Adrenal gland (tissue), 12 donors: Measurements from ENCODE around the gene TMEM245. TPM values are rescaled to one million over a fixed set of nuclear protein-coding genes. Genes with fewer than 3 reads are reported as not detected.
A peak's percentile ranks its signal among the peaks of the same experiment; 100 is the strongest.

ENCODE experiments used
- DNase-seq, 7 donors: peaks; one replicate each; pipeline ENCODE4 v3.0.0-alpha.2; 2019 to 2020
- H3K27ac ChIP-seq, 5 donors: fragments of 200-600 bp; sonication (generic) in 4 of 5; 1 replicate in 3 of 5; 2 replicates in 2 of 5; pipeline versions ENCODE4 v1.5.1 to v1.8.0; 2016 to 2020; ENCODE audit warnings: mild to moderate bottlenecking in 1 of 5
- H3K27me3 ChIP-seq: fragments of 200-600 bp; 2 replicates; pipeline ENCODE4 v1.8.0; 2021
- H3K36me3 ChIP-seq, 2 donors: fragments of 200-600 bp; replicated peaks in 1 of 2; 1 replicate in 1 of 2; 2 replicates in 1 of 2; pipeline versions ENCODE4 v1.5.1 to v1.8.0; 2018 to 2022
- H3K4me1 ChIP-seq, 2 donors: fragments of 200-600 bp; replicated peaks in 1 of 2; 1 replicate in 1 of 2; 2 replicates in 1 of 2; pipeline versions ENCODE4 v1.5.1 to v1.8.0; 2018 to 2021
- H3K4me3 ChIP-seq, 4 donors: fragments of 200-600 bp; sonication (generic) in 3 of 4; one replicate each; pipeline ENCODE4 v1.5.1; 2016 to 2018
- H3K9me3 ChIP-seq, 3 donors: fragments of 200-600 bp; sonication (generic) in 1 of 3; replicated peaks in 1 of 3; 1 replicate in 2 of 3; 2 replicates in 1 of 3; pipeline versions ENCODE4 v1.5.1 to v1.8.0; 2016 to 2021
- POLR2A ChIP-seq, 2 donors: fragments of 450-650 bp; IDR thresholded peaks; one replicate each; pipeline ENCODE4 v1.6.1; 2017; ENCODE audit warnings: antibody characterized with exemption in 2 of 2, mild to moderate bottlenecking in 2 of 2, moderate library complexity in 1 of 2
- WGBS, 4 donors: extraction: QIAGEN DNeasy Blood & Tissue Kit in 2 of 4; methylation state at CpG; one replicate each; pipeline versions ENCODE4 v1.1.5 to v1.1.7; 2013 to 2017; 5-methylcytosine and 5-hydroxymethylcytosine counted together
- intact Hi-C, 2 donors: fragments of 100-400 bp; cut with DNase I; formaldehyde crosslinking; loops; one replicate each; pipeline versions ENCODE4 v1.14.1 to v1.15.0; 2022 to 2023
- polyA plus RNA-seq, 3 donors: library from polyadenylated mRNA; stranded (reverse); fragments of 200-250 nt in 2 of 3; fragments of 350-450 nt in 1 of 3; fragmentation: Illumina TruSeq in 1 of 3; extraction: RNeasy Lipid Tissue Mini Kit (QIAGEN cat#74804) in 1 of 3; gene quantifications; one replicate each; pipeline ENCODE4 v1.2.3, GENCODE V29; 2013 to 2014
- total RNA-seq, 9 donors: library from RNA; depleted of rRNA in 4 of 9; stranded (reverse); fragments of >200 nt in 4 of 9; fragments of 120-200 nt in 1 of 9; fragmentation: NEBNext Ultra II Directional in 1 of 9; extraction: Animal tissue kit (Norgen Biotek cat#: 25700) in 1 of 9; gene quantifications; one replicate each; pipeline versions ENCODE4 v1.1.0 to v1.2.4, GENCODE V29; 2013 to 2023
- TF ChIP-seq, protein P1 (sequence below), 6 experiments: fragments of 450-650 bp in 4 of 6; fragments of 200-600 bp in 2 of 6; sonication (generic) in 1 of 6; IDR thresholded peaks; 1 replicate in 5 of 6; 2 replicates in 1 of 6; pipeline versions ENCODE4 v1.5.1 to v1.8.0; 2016 to 2021; ENCODE audit warnings: antibody characterized with exemption in 6 of 6, mild to moderate bottlenecking in 2 of 6, moderate library complexity in 1 of 6
- donor health status: healthy with polysubstance abuse.
- donor health status: Bipolar disorder and iron deficiency.
- donor health status: DM: yes; HTN: yes; CAD: no.
- donor health status: DM: no; HTN: no; CAD: no.
- donor health status: DM: no; HTN: no; CAD: no.
- donor health status: DM: yes; HTN: yes; CAD: no.

Gene TMEM245
- total and polyA plus RNA-seq, 12 donors, result 23.6 to 363 (median 143) TPM

DNA sequence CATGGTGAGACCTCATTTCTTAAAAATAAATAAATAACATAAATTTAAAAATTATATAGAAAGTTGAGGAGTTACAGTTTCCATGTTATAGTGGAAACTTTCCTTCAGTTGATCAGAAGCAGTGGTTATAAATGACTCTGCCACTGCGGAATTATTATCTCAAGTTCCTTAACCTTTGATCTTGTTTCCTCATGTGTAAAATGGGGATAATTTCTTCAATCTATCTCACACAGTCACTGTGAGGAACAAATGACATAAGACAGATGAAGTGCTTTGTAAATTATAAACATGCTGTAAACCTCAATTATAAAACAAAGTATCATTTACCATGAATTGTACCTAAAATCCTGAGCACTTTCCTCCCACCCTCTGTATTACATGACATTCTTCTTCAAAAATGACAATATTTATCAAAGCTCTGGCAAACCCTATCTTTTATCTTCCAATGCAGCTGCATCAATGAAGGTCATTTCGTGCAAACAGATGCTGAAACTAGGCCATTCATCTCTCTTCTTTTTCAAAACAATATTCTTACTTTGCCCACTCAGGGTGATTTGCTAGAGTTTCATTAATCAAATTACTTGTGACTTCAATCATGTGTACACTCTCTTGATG is 46.8 kb downstream of the TMEM245 start:
- no peak for DNase-seq
- TF ChIP-seq, protein P1, sequence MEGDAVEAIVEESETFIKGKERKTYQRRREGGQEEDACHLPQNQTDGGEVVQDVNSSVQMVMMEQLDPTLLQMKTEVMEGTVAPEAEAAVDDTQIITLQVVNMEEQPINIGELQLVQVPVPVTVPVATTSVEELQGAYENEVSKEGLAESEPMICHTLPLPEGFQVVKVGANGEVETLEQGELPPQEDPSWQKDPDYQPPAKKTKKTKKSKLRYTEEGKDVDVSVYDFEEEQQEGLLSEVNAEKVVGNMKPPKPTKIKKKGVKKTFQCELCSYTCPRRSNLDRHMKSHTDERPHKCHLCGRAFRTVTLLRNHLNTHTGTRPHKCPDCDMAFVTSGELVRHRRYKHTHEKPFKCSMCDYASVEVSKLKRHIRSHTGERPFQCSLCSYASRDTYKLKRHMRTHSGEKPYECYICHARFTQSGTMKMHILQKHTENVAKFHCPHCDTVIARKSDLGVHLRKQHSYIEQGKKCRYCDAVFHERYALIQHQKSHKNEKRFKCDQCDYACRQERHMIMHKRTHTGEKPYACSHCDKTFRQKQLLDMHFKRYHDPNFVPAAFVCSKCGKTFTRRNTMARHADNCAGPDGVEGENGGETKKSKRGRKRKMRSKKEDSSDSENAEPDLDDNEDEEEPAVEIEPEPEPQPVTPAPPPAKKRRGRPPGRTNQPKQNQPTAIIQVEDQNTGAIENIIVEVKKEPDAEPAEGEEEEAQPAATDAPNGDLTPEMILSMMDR (IDR thresholded peaks at IDR 0.05), result no peak
- no peak for TF ChIP-seq POLR2A (IDR thresholded peaks at IDR 0.05)
- Histone ChIP-seq H3K9me3 (no peaks in the 10 kb centered on the region), H3K4me3 (no peak overlapping the region), H3K27ac (peak overlapping the region in 1 of 5 donors; percentile 53), H3K4me1 (peaks cover 10 to 26% of the 10 kb centered on the region in 2 donors), H3K27me3 (no peaks in the 10 kb centered on the region), H3K36me3 (peaks cover 0 to 37% of the 10 kb centered on the region in 2 donors)
- WGBS, 4 donors, result 30 to 53% (median 36%) methylated on average over 2 of the region's 2 CpGs
- intact Hi-C loops, result no loop called here

DNA sequence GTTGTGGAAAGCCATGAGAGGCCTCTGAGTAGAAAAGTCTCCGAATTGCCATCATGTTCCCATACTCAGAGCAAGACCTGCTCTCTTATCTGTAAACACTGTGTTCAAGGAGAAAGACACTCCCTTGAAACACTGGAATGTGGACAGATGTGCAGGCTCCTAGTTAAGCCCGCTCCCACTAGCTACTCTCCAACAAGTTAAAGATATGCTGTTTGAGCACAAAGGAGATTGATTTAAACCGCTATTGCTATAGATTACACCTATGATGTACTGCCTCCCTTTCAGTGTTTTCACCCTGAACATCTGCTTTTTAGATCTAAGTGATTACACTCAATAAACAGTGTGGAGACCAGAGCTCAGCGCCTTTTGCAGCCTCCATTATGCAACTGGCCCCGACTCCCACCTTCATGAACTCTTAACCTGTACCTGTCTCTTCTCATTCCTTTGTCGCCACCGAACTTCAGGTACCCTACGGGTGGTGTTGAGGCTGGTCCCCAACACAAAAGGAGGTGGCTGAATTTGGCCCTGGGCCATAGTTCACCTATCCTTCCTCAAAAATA is 47.5 kb downstream of the TMEM245 start:
- Histone ChIP-seq H3K4me3 (no peak overlapping the region), H3K9me3 (no peaks in the 10 kb centered on the region), H3K27me3 (no peaks in the 10 kb centered on the region), H3K36me3 (peaks cover 0 to 36% of the 10 kb centered on the region in 2 donors), H3K4me1 (peaks cover 10 to 22% of the 10 kb centered on the region in 2 donors), H3K27ac (peak overlapping the region in 3 of 5 donors; percentile 38 to 53 (median 47))
- TF ChIP-seq POLR2A (IDR thresholded peaks at IDR 0.05), result no peak
- TF ChIP-seq, protein P1 (IDR thresholded peaks at IDR 0.05), result no peak
- WGBS, 4 donors, result 63 to 68% (median 65%) methylated on average over 8 of the region's 8 CpGs
- intact Hi-C loops, result no loop called here
- peak in 1 of 7 donors; percentile 19 for DNase-seq

DNA sequence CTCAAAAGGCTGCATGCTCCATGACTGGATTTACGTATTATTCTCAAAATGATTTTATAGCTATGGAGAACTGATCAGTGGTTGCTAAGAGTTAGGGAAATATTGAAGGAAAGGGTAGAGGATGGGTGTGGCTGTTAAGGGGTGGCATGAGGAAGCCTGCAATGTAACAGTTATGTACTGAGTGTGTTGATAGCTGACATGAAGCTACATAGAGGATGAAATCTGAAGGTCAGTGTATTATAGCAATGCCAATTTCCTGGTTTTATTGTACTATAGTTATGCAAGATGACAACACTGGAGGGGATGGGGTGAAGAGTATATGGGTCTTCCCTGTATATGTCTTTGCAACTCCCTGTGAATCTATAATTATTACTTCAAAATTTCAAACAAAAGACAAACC is 51.0 kb downstream of the TMEM245 start:
- Histone ChIP-seq H3K4me3 (no peak overlapping the region), H3K9me3 (no peaks in the 10 kb centered on the region), H3K27ac (no peak overlapping the region), H3K4me1 (peaks cover 10 to 21% of the 10 kb centered on the region in 2 donors), H3K36me3 (peaks cover 0 to 64% of the 10 kb centered on the region in 2 donors), H3K27me3 (no peaks in the 10 kb centered on the region)
- intact Hi-C loops, result no loop called here
- WGBS, 4 donors, result 94 to 97% (median 96%) methylated on average over 1 of the region's 1 CpG
- DNase-seq, result no peak
- no peak for TF ChIP-seq POLR2A (IDR thresholded peaks at IDR 0.05)
- TF ChIP-seq, protein P1 (IDR thresholded peaks at IDR 0.05), result no peak

DNA sequence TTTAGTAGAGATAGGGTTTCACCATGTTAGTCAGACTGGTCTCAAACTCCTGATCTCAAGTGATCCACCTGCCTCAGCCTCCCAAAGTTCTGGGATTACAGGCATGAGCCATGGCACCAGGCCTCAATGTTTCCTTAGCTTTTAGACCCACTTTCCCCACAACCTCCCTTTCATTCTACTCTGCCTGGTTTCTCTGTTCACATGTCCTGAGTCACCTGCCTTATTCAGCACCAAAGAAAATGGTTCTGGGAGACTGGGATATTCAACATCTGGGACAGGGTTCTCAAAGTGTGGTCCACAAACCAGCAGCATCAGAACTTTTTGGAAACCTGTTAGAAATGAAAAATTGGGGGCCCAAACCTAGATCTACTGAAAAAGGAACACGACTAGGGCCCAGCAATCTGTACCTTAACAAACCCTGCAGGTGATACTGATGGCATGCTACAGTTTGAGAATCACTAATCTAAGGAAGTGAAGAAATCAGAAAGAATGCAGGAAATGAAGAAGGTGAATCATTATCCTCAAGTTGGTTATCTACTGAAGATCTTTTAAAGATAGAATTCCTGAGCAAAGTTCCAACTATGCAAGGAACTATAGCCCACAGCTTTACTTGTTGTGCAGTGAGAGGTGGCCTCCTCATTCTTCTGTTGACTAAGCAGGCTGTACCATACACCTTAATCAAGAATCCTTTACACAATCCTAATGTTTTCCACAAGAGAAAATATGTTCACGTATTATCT is 54.6 kb downstream of the TMEM245 start:
- DNase-seq, result no peak
- H3K9me3 ChIP-seq, result no peaks in the 10 kb centered on the region
- no peaks in the 10 kb centered on the region for H3K4me1 ChIP-seq
- H3K4me3 ChIP-seq, result no peak overlapping the region
- WGBS, 4 donors, result 95 to 97% (median 95%) methylated on average over 2 of the region's 2 CpGs
- H3K27me3 ChIP-seq, result no peaks in the 10 kb centered on the region
- intact Hi-C loops, result no loop called here
- H3K27ac ChIP-seq, result no peak overlapping the region
- H3K36me3 ChIP-seq, result peaks cover 0 to 90% of the 10 kb centered on the region in 2 donors
- TF ChIP-seq POLR2A (IDR thresholded peaks at IDR 0.05), result no peak
- TF ChIP-seq, protein P1 (IDR thresholded peaks at IDR 0.05), result no peak
